GM12891 (cell line): ENCODE data around the gene PLCXD3.

Source experiments
- PAX5 ChIP-seq: IDR thresholded peaks from 2 replicates; pipeline ENCODE4 v1.6.1; 2011; ENCODE audit warnings: low read length, moderate library complexity, mild to moderate bottlenecking; ENCODE audit not compliant: insufficient read depth, severe bottlenecking
- POLR2A ChIP-seq: IDR thresholded peaks from 2 replicates; pipeline ENCODE4 v1.6.1; 2011; ENCODE audit warnings: low read depth, low read length, control low read depth
- POLR2AphosphoS5 ChIP-seq: IDR thresholded peaks from 2 replicates; pipeline ENCODE4 v1.6.1; 2011; ENCODE audit warnings: low read depth, low read length, control low read depth
- POU2F2 ChIP-seq: IDR thresholded peaks from 2 replicates; pipeline ENCODE4 v1.6.1; 2011; ENCODE audit warnings: low read depth, mild to moderate bottlenecking, control low read depth, low read length, moderate library complexity
- SPI1 ChIP-seq: IDR thresholded peaks from 2 replicates; pipeline ENCODE4 v1.6.1; 2011; ENCODE audit warnings: low read depth, low read length, control low read depth
- TAF1 ChIP-seq: IDR thresholded peaks from 2 replicates; pipeline ENCODE4 v1.6.1; 2011; ENCODE audit warnings: low read depth, low read length, control low read depth

DNA sequence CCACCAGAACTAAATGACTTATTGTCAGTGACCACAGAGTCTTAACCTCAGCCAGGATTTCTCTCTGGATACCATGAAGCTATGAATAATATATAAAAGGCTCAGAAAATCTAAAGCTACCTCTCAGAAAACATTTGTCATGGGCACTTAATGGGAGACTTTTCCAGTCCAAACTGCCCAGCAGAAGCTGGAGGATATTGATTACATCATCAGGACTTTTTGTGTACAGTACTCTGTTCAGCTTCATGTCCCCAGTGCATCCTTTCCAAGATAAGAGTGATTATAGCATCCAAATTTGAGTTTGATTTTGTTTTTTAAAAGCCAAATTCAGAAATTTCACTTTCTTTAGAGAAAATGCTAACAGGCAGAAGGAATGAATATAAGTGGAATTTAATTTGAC lies 173.2 kb downstream of the PLCXD3 start:
- TF ChIP-seq POLR2A, result no peak
- TF ChIP-seq POLR2AphosphoS5, result no peak
- TF ChIP-seq PAX5, result no peak
- TF ChIP-seq POU2F2, result no peak
- no peak for TF ChIP-seq TAF1
- TF ChIP-seq SPI1, result no peak
